ENCODE results near the gene ARHGAP6.

The ARHGAP6 gene

DNA sequence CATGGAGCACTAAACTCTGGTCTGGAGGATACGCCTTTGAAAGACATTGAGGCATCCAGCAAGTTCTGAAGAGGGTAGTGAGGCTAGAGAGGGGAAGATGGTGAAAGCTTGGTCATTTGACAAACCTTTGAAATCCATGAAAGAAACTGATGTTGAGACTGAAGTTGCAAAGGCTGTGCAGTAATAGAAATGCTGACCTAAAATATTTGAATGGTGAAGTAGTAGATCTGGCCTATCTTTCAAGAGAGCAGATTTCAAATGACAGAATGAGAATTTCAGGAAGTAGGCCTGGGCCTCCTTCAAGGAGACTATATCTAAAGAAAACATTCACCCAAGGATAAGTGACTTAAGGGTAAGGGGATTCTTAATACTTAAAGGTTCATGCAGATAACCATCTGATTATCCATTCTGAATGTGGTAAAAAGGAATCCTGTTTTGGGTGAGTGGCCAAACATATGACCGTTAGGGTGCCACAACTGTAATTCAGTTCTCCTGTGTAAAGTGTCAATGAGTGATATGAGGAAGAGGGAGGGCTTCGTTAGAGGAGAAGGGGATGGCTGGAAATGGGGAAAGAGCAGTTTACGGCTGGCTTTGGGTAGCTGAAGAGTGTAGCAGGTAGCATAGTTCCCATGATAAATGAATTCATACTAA, 310.3 kb downstream of the ARHGAP6 start:
- H3K36me3 ChIP-seq (ENCODE audit: insufficient read depth, low read length): no peaks in the 10 kb centered on the region
- no peaks in the 10 kb centered on the region for H3K27me3 ChIP-seq (ENCODE audit: insufficient read depth, low read length)
- H3K79me2 ChIP-seq (ENCODE audit: control insufficient read depth, insufficient read depth, low read length, unreplicated experiment): no peaks in the 10 kb centered on the region
- peaks cover 26% of the 10 kb centered on the region for H3K4me1 ChIP-seq (ENCODE audit: control insufficient read depth, insufficient read depth, low read length, unreplicated experiment)
- H3K27ac ChIP-seq (ENCODE audit: low read depth, low read length): no peak overlapping the region
- H3K4me3 ChIP-seq (ENCODE audit: low read depth, low read length): no peak overlapping the region
- H2AFZ ChIP-seq (ENCODE audit: low read length, unreplicated experiment): no peak overlapping the region

DNA sequence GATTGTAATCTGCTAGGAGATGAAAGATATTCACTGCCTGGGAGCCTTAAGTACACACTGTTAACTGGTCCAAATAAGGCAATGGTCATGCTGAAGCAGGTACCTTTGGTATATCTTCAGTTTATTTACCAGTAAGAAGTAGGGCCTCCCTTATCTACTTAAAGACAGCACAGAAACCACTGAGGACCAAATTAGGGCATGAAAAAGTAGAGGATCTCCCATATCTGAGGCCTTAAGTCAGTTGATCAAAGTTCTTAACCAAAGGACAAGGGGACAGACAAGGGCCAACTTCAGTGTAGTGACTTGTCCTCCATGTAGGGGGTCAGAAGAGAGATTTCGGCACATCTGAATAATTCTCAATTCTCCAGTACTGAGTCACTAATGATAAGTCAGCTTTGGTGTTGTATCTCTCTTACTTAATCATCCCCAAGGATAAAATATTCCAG, 313.4 kb downstream of the ARHGAP6 start:
- Histone ChIP-seq H3K4me1 (ENCODE audit: control insufficient read depth, insufficient read depth, low read length, unreplicated experiment) (peaks cover 26% of the 10 kb centered on the region), H2AFZ (ENCODE audit: low read length, unreplicated experiment) (no peak overlapping the region), H3K36me3 (ENCODE audit: insufficient read depth, low read length) (no peaks in the 10 kb centered on the region), H3K4me3 (ENCODE audit: low read depth, low read length) (no peak overlapping the region), H3K27ac (ENCODE audit: low read depth, low read length) (peak overlapping the region; percentile 57), H3K27me3 (ENCODE audit: insufficient read depth, low read length) (no peaks in the 10 kb centered on the region), H3K79me2 (ENCODE audit: control insufficient read depth, insufficient read depth, low read length, unreplicated experiment) (no peaks in the 10 kb centered on the region)

DNA sequence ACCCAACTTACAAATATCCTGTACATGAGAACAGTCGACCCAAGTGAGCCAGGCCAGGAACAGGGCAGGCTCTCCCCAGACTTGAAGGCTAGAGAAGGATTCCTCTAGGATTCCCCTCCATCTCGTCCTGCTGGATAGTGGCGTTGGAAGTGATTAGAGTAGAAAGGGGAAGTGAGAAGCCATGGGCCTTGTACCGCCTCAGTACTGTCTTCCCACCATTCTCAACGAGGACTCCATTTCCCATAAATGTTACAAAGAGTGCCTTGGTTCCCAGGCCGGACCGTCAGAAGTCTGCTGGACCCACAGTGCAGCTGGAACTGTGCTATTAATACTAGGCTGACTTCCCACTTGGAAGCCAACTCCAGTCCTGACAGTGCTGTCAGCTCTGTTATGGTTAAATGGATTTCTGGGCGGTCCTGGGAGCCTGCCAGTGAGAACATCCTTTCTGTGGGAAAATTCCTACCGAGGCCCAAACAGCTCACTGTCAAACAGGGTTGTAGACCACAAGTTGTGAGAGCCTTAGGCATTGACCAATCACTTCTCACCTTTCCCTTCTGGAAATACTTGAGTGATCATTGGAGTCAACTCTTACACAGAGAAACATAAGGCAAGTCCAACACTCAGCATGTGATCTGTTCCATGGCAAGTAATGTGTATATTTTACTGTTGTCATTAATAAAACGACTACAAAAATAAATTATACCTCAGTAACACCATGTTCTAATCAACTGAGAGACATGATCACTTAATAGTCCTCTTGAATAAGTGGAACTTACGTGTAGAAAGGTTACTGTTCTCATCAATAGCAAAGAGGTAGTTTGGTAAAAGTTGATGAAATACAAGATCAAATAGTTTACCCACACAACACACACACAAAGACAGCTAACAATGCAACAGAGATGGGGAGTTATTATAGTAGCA, 314.1 kb downstream of the ARHGAP6 start:
- no peak overlapping the region for H2AFZ ChIP-seq (ENCODE audit: low read length, unreplicated experiment)
- no peaks in the 10 kb centered on the region for H3K27me3 ChIP-seq (ENCODE audit: insufficient read depth, low read length)
- H3K79me2 ChIP-seq (ENCODE audit: control insufficient read depth, insufficient read depth, low read length, unreplicated experiment): no peaks in the 10 kb centered on the region
- peaks cover 26% of the 10 kb centered on the region for H3K4me1 ChIP-seq (ENCODE audit: control insufficient read depth, insufficient read depth, low read length, unreplicated experiment)
- no peaks in the 10 kb centered on the region for H3K36me3 ChIP-seq (ENCODE audit: insufficient read depth, low read length)
- no peak overlapping the region for H3K4me3 ChIP-seq (ENCODE audit: low read depth, low read length)
- H3K27ac ChIP-seq (ENCODE audit: low read depth, low read length): peak overlapping the region; percentile 57

DNA sequence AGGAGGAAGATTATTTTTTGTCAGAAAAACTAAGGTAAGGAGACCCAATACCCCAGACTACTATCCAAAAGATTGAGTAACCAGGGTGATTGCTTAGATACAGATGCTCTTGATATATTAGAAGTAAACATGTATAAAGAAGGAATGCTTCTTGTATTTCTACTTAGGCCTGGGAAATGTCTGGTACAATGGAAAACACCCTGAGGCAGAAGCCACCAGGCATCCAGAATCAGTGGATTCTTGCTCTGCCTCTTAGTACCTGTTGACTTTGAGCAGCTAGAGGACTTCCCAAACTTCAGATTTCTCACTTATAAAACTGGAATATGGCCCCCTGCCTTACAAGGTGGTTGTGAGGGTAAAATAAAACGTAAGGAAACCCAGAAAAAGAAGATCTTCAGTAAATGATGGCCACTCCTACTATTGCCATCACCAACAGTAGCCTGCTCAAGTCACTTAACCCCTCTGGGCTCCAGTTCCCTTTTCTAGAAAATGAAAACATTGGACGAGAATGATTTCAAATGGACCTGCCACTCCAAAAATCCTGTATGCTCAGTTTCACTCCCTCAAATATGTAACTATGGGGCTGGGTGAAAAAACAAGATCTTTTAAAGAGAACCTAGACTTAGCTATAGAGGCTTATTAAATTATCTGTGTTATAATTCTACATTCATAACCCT, 315.9 kb downstream of the ARHGAP6 start:
- H3K27ac ChIP-seq (ENCODE audit: low read depth, low read length): no peak overlapping the region
- H3K4me1 ChIP-seq (ENCODE audit: control insufficient read depth, insufficient read depth, low read length, unreplicated experiment): peaks cover 26% of the 10 kb centered on the region
- no peaks in the 10 kb centered on the region for H3K36me3 ChIP-seq (ENCODE audit: insufficient read depth, low read length)

DNA sequence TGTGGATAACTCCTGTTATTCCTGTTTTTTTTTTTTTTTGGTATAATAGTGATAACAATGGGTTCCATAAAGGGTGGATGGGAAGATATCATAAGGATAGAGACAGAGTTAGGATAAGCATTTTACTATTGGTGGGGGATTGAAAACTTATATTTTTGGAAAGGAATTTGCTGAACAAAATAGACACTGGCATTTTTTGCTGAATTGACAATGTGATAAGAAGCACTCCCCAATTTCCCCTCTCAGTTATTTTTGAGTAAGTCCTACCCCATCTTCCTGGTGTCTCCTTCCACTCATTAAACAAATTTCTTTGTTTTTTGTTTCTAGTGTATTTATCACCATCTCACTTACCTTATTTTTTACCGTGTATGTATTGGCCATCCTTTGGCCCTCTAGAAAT, 316.7 kb downstream of the ARHGAP6 start:
- Histone ChIP-seq H3K36me3 (ENCODE audit: insufficient read depth, low read length) (no peaks in the 10 kb centered on the region), H3K4me1 (ENCODE audit: control insufficient read depth, insufficient read depth, low read length, unreplicated experiment) (peaks cover 26% of the 10 kb centered on the region), H3K79me2 (ENCODE audit: control insufficient read depth, insufficient read depth, low read length, unreplicated experiment) (no peaks in the 10 kb centered on the region)

More for the DNA sequence above, 315.9 kb downstream of the ARHGAP6 start:
- H3K79me2 ChIP-seq (ENCODE audit: control insufficient read depth, insufficient read depth, low read length, unreplicated experiment): no peaks in the 10 kb centered on the region
- no peak overlapping the region for H2AFZ ChIP-seq (ENCODE audit: low read length, unreplicated experiment)
- H3K27me3 ChIP-seq (ENCODE audit: insufficient read depth, low read length): no peaks in the 10 kb centered on the region
- no peak overlapping the region for H3K4me3 ChIP-seq (ENCODE audit: low read depth, low read length)

DNA sequence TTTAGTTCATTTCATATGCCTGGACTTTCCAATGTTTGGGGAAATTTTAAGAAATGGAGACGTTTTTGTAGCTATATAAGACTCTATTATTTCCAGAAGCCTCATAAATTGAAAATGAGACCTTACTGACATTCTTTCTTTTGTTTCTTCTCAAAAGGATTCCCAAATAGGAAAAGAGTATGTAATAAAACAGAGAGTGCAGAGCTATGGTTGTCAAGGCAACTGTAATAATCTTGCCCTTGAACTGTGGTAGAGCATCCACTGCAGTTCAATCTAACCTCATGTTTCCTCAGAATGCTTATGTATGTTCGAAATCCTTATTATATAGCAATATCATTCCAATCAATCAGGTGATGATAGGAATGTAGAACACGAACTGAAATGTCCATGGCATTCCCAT, 318.4 kb downstream of the ARHGAP6 start:
- Histone ChIP-seq H3K27me3 (ENCODE audit: insufficient read depth, low read length) (no peaks in the 10 kb centered on the region), H3K79me2 (ENCODE audit: control insufficient read depth, insufficient read depth, low read length, unreplicated experiment) (no peaks in the 10 kb centered on the region), H3K27ac (ENCODE audit: low read depth, low read length) (no peak overlapping the region), H2AFZ (ENCODE audit: low read length, unreplicated experiment) (no peak overlapping the region), H3K36me3 (ENCODE audit: insufficient read depth, low read length) (no peaks in the 10 kb centered on the region), H3K4me3 (ENCODE audit: low read depth, low read length) (no peak overlapping the region), H3K4me1 (ENCODE audit: control insufficient read depth, insufficient read depth, low read length, unreplicated experiment) (peaks cover 21% of the 10 kb centered on the region)

More for the DNA sequence above, 316.7 kb downstream of the ARHGAP6 start:
- Histone ChIP-seq H3K4me3 (ENCODE audit: low read depth, low read length) (no peak overlapping the region), H3K27ac (ENCODE audit: low read depth, low read length) (no peak overlapping the region), H2AFZ (ENCODE audit: low read length, unreplicated experiment) (no peak overlapping the region), H3K27me3 (ENCODE audit: insufficient read depth, low read length) (no peaks in the 10 kb centered on the region)

DNA sequence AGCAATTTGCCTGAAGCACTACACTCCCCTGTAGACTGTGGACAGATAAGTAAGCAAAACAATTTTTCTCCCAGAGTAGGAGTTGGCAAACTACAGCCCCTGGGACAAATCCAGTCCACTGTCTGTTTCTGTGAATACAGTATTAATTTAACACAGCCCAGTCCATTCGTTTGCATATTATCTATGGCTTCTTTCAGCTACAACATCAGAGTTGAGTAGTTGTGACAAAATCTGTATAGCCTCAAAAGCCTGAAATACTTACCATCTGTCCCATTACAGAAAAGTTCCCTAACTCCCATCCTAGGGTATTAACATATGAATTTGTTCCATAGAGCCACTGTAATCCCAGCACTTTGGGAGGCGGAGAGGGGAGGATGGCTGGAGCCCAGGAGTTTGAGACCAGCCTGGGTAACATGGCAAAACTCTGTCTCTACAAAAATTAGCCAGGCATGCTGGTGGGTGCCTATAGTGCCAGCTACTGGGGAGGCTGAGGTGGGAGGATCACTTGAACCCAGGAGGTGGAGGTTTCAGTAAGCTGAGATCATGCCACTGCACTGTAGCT, 319.5 kb downstream of the ARHGAP6 start:
- H3K79me2 ChIP-seq (ENCODE audit: control insufficient read depth, insufficient read depth, low read length, unreplicated experiment): no peaks in the 10 kb centered on the region
- no peak overlapping the region for H3K4me3 ChIP-seq (ENCODE audit: low read depth, low read length)
- H3K4me1 ChIP-seq (ENCODE audit: control insufficient read depth, insufficient read depth, low read length, unreplicated experiment): peaks cover 14% of the 10 kb centered on the region
- H3K36me3 ChIP-seq (ENCODE audit: insufficient read depth, low read length): no peaks in the 10 kb centered on the region
- H2AFZ ChIP-seq (ENCODE audit: low read length, unreplicated experiment): no peak overlapping the region
- H3K27me3 ChIP-seq (ENCODE audit: insufficient read depth, low read length): no peaks in the 10 kb centered on the region
- H3K27ac ChIP-seq (ENCODE audit: low read depth, low read length): no peak overlapping the region

DNA sequence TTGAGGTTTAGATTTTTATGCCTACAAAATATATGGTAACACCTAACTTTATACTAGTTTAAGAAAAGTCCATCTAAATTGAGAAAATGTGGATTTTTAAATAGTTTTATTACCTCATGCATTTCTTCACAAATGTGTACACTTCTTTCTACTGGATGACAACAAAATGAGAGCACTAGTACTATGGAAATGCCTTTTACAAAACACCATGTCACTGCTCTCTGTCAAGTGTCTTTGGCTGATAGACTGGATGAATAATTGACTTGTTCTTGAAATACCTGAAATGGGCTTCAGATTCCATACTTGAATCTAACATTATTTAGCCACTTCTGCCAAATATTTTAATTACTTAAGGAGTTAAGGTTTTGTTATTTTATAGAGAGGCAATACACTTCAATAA, 323.0 kb downstream of the ARHGAP6 start:
- Histone ChIP-seq H3K4me3 (ENCODE audit: low read depth, low read length) (peak overlapping the region; percentile 47; the same call in 1 of the 2 replicates), H3K36me3 (ENCODE audit: insufficient read depth, low read length) (no peaks in the 10 kb centered on the region), H3K79me2 (ENCODE audit: control insufficient read depth, insufficient read depth, low read length, unreplicated experiment) (no peaks in the 10 kb centered on the region), H3K4me1 (ENCODE audit: control insufficient read depth, insufficient read depth, low read length, unreplicated experiment) (peaks cover 19% of the 10 kb centered on the region), H2AFZ (ENCODE audit: low read length, unreplicated experiment) (peak overlapping the region; percentile 32), H3K27ac (ENCODE audit: low read depth, low read length) (peak overlapping the region; percentile 100), H3K27me3 (ENCODE audit: insufficient read depth, low read length) (no peaks in the 10 kb centered on the region)

DNA sequence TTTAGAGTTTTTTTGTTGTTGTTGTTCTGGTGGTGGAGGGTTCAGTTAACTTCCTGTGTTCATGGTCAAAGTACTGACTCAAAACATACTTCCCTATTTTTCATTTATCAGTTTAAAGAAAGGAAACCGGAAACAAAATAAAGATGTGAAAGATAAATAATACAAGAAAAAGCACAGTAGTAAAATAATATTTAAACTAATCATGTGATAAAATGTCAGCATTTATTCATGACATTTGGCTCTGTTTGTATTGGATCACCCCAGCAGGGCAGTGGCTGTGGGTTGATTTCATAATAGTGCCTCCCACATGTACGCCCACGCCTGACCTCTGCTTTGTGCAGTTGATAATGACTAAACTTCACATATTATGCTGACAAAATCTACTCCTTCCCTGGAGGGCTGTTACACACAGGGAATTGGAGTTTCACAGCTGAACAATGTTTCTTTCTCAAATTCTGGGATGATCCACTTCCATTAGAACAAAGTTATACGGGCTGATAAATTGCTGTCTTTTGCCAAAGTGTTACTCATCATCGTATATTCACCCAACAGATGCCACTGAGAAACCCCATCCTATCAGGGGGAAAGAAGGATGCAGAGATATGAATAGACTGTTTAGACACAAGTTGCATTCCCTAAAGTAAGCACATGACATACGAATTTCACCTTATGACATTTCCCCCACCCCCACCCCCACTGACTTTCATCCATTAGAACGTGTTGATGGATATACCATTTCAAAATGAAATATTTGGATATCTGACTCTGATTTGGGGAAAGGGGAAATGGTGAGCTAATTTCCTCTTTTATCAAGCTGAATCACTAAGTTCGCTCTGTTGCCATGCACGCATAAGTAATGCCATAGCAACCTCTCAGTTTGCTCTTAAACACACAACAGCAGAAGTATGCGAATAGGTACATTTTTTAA, 324.2 kb downstream of the ARHGAP6 start:
- Histone ChIP-seq H2AFZ (ENCODE audit: low read length, unreplicated experiment) (no peak overlapping the region), H3K27me3 (ENCODE audit: insufficient read depth, low read length) (no peaks in the 10 kb centered on the region), H3K36me3 (ENCODE audit: insufficient read depth, low read length) (no peaks in the 10 kb centered on the region), H3K4me3 (ENCODE audit: low read depth, low read length) (peak overlapping the region; percentile 47), H3K79me2 (ENCODE audit: control insufficient read depth, insufficient read depth, low read length, unreplicated experiment) (no peaks in the 10 kb centered on the region), H3K27ac (ENCODE audit: low read depth, low read length) (peak overlapping the region; percentile 100), H3K4me1 (ENCODE audit: control insufficient read depth, insufficient read depth, low read length, unreplicated experiment) (peaks cover 19% of the 10 kb centered on the region)
